HepG2 (cell line): ENCODE data around the gene SLC25A46. TPM values are rescaled to one million over a fixed set of nuclear protein-coding genes. Genes with fewer than 3 reads are reported as not detected.

ENCODE experiments used
- FOXC1 ChIP-seq: sonication (generic); formaldehyde crosslinking; IDR thresholded peaks from 2 replicates; pipeline ENCODE4 v1.8.0; 2022; ENCODE audit warnings: mild to moderate bottlenecking, missing genetic modification reagents, borderline replicate concordance
- FOXM1 ChIP-seq: sonication (generic); formaldehyde crosslinking; IDR thresholded peaks from 2 replicates; pipeline ENCODE4 v1.5.0; 2020; ENCODE audit warnings: missing genetic modification reagents
- GZF1 ChIP-seq: sonication (generic); formaldehyde crosslinking; IDR thresholded peaks from 2 replicates; pipeline ENCODE4 v1.5.1; 2020; ENCODE audit warnings: mild to moderate bottlenecking, missing genetic modification reagents
- HHEX ChIP-seq: IDR thresholded peaks from 2 replicates; pipeline ENCODE4 v1.6.1; 2016; ENCODE audit warnings: control low read depth
- HOXA3 ChIP-seq: sonication (generic); formaldehyde crosslinking; IDR thresholded peaks from 2 replicates; pipeline ENCODE4 v1.5.0; 2020; ENCODE audit warnings: missing genetic modification reagents
- KAT7 ChIP-seq: IDR thresholded peaks from 2 replicates; pipeline ENCODE4 v1.6.1; 2018; ENCODE audit warnings: borderline replicate concordance, missing compliant biosample characterization
- MYNN ChIP-seq: sonication (generic); formaldehyde crosslinking; IDR thresholded peaks from 2 replicates; pipeline ENCODE4 v1.4.0; 2020; ENCODE audit warnings: mild to moderate bottlenecking, low read depth, missing genetic modification reagents
- PBX3 ChIP-seq: sonication (generic); formaldehyde crosslinking; IDR thresholded peaks from 2 replicates; pipeline ENCODE4 v1.8.1; 2023; ENCODE audit warnings: missing genetic modification reagents, inconsistent platforms, borderline replicate concordance
- POGK ChIP-seq: sonication (generic); formaldehyde crosslinking; conservative IDR thresholded peaks from 2 replicates; pipeline ENCODE4 v1.8.0; 2022; ENCODE audit warnings: mild to moderate bottlenecking, moderate library complexity, missing genetic modification reagents
- POLR2A ChIP-seq, 2 experiments: IDR thresholded peaks; 2 replicates each; pipeline ENCODE4 v1.6.1; 2011; ENCODE audit warnings: low read depth in 2 of 2, low read length in 2 of 2, mild to moderate bottlenecking in 1 of 2, moderate library complexity in 1 of 2; ENCODE audit not compliant: insufficient read depth in 1 of 2
- PRDM10 ChIP-seq: sonication (generic); formaldehyde crosslinking; IDR thresholded peaks from 2 replicates; pipeline ENCODE4 v1.4.0; 2020; ENCODE audit warnings: low read depth, missing genetic modification reagents
- REPIN1 ChIP-seq: sonication (generic); formaldehyde crosslinking; IDR thresholded peaks from 2 replicates; pipeline ENCODE4 v1.8.0; 2022; ENCODE audit warnings: missing genetic modification reagents, low read depth, mild to moderate bottlenecking, borderline replicate concordance
- SAFB2 ChIP-seq: sonication (generic); formaldehyde crosslinking; IDR thresholded peaks from 2 replicates; pipeline ENCODE4 v1.5.1; 2020; ENCODE audit warnings: missing genetic modification reagents, low read depth, mild to moderate bottlenecking, borderline replicate concordance
- TEAD3 ChIP-seq: optimal IDR thresholded peaks from 2 replicates; pipeline ENCODE3; 2016; ENCODE audit warnings: borderline replicate concordance
- YEATS2 ChIP-seq: sonication (generic); formaldehyde crosslinking; IDR thresholded peaks from 2 replicates; pipeline ENCODE4 v1.4.0; 2020; ENCODE audit warnings: missing genetic modification reagents, borderline replicate concordance
- ZNF20 ChIP-seq: sonication (generic); formaldehyde crosslinking; IDR thresholded peaks from 2 replicates; pipeline ENCODE4 v1.4.0; 2020; ENCODE audit warnings: mild to moderate bottlenecking, moderate library complexity, missing genetic modification reagents
- ZNF317 ChIP-seq: sonication (generic); formaldehyde crosslinking; IDR thresholded peaks from 2 replicates; pipeline ENCODE4 v1.5.0; 2020; ENCODE audit warnings: mild to moderate bottlenecking, missing genetic modification reagents
- ZNF75D ChIP-seq: sonication (generic); formaldehyde crosslinking; IDR thresholded peaks from 2 replicates; pipeline ENCODE4 v1.8.1; 2023; ENCODE audit warnings: missing genetic modification reagents, mild to moderate bottlenecking, borderline replicate concordance
- ZNF891 ChIP-seq: sonication (generic); formaldehyde crosslinking; IDR thresholded peaks from 2 replicates; pipeline ENCODE4 v1.5.0; 2020; ENCODE audit warnings: mild to moderate bottlenecking, missing genetic modification reagents
- ZSCAN12 ChIP-seq: sonication (generic); formaldehyde crosslinking; IDR thresholded peaks from 2 replicates; pipeline ENCODE4 v1.9.0; 2021; ENCODE audit warnings: mild to moderate bottlenecking, missing genetic modification reagents
- polyA plus RNA-seq, 8 experiments: library from polyadenylated mRNA; depleted of rRNA in 3 of 8; stranded (reverse) in 7 of 8; unstranded in 1 of 8; fragments of >200 nt; fragmentation: Illumina TruSeq in 4 of 8; extraction: Trizol in 4 of 8; gene quantifications; 2 replicates each; pipeline versions ENCODE4 v1.2.1 to v1.2.3, GENCODE V29; 2011 to 2016; ENCODE audit warnings: low read depth in 4 of 8, missing spikeins in 1 of 8, mixed read lengths in 1 of 8; ENCODE audit not compliant: insufficient read depth in 1 of 8
- total RNA-seq, 5 experiments: library from RNA; depleted of rRNA; stranded (reverse); fragments of >200 nt; fragmentation: Illumina TruSeq; extraction: Trizol; gene quantifications; 2 replicates each; pipeline ENCODE4 v1.2.3, GENCODE V29; 2016; ENCODE audit warnings: low read depth in 1 of 5
- TF ChIP-seq, protein P1 (sequence below): sonication (generic); formaldehyde crosslinking; IDR thresholded peaks from 2 replicates; pipeline ENCODE4 v1.4.0; 2020; ENCODE audit warnings: missing genetic modification reagents, borderline replicate concordance

SLC25A46 gene
- total and polyA plus RNA-seq, 2 of the 13 experiments (the other 11 are each of a cell fraction or from before 2014, with no cell fraction given), result 14.2 to 34.6 TPM

- TF ChIP-seq PRDM10 (no peak), SAFB2 (CRISPR knock-in tag) (no peak), FOXC1 (peak; percentile 79; the same call in 1 of the 2 replicates), REPIN1 (CRISPR knock-in tag) (no peak), POLR2A (IDR thresholded peaks at IDR 0.05; ENCODE audit: insufficient read depth in 1 of 2, low read depth in 2 of 2, low read length in 2 of 2) (peak; percentile 68 to 86), YEATS2 (CRISPR knock-in tag) (peak; percentile 88; the same call in 1 of the 2 replicates), ZNF317 (CRISPR knock-in tag) (peak; percentile 71), ZNF75D (CRISPR knock-in tag) (no peak), HOXA3 (CRISPR knock-in tag) (peak; percentile 61), FOXM1 (CRISPR knock-in tag) (no peak), HHEX (CRISPR knock-in tag) (no peak), ZSCAN12 (CRISPR knock-in tag) (no peak), POGK (CRISPR knock-in tag) (peak; percentile 72; the same call in 1 of the 2 replicates), TEAD3 (CRISPR knock-in tag) (no peak), PBX3 (CRISPR knock-in tag) (no peak), GZF1 (CRISPR knock-in tag) (peak; percentile 83; the same call in 1 of the 2 replicates), ZNF20 (CRISPR knock-in tag) (no peak), MYNN (CRISPR knock-in tag) (no peak), KAT7 (CRISPR knock-in tag) (peak; percentile 61; the same call in 1 of the 2 replicates), ZNF891 (CRISPR knock-in tag) (no peak; the same call in 1 of the 2 replicates)
- TF ChIP-seq, protein P1, sequence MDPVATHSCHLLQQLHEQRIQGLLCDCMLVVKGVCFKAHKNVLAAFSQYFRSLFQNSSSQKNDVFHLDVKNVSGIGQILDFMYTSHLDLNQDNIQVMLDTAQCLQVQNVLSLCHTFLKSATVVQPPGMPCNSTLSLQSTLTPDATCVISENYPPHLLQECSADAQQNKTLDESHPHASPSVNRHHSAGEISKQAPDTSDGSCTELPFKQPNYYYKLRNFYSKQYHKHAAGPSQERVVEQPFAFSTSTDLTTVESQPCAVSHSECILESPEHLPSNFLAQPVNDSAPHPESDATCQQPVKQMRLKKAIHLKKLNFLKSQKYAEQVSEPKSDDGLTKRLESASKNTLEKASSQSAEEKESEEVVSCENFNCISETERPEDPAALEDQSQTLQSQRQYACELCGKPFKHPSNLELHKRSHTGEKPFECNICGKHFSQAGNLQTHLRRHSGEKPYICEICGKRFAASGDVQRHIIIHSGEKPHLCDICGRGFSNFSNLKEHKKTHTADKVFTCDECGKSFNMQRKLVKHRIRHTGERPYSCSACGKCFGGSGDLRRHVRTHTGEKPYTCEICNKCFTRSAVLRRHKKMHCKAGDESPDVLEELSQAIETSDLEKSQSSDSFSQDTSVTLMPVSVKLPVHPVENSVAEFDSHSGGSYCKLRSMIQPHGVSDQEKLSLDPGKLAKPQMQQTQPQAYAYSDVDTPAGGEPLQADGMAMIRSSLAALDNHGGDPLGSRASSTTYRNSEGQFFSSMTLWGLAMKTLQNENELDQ (CRISPR knock-in tag), result no peak
These were observed at the start of gene SLC25A46 (continued) for GRCh38 chr5:110738812-110739651.
